ENCODE results near the gene FOSL1. TPM values are rescaled to one million over a fixed set of nuclear protein-coding genes. Genes with fewer than 3 reads are reported as not detected.
A peak's percentile ranks its signal among the peaks of the same experiment; 100 is the strongest.

Gene FOSL1
- total RNA-seq, 1 experiment from 2014 or later, result 125 TPM

DNA sequence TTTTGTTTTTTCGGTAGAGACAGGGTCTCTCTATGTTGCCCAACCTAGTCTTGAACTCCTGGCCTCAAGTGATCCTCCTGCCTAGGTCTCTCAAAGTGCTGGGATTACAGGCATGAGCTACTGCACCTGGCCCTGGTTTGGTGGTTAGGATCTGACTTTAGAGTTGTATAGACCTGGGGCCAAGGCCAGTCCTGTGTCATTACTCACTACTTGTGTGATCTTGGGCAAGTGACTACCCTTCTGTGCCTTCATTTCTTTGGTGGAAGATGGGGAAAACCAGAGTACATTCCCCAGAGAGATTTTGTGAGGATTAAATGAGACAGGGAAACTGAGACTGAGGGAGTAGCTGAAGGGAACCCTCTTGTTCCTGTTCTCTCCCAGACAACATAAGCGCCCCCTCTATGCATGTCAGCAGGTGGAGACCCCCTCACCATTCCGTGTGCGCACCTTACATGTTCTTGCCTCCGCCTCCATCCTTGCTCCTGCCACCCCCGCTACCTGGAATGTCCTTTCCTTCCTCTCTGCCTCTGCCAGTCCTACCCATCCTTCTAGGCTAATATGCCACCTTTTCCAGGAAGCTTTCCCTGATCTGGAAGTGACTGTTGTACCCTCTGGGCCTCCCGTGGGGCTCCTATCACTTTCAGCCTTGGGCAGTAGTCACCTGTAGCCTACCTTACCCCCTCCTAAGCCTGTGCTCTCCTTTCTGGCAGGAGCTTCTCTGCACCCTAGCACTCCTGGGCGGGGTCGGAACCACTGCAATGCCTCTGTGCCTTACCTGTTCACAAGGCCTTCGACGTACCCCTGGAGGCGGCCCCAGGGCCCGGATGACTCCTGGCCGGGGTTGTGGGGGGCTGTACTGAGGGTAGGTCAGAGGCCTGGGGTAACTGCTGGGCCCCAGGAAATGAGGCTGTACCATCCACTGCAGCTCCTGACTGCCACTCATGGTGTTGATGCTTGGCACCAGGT, 3.9 kb downstream of the FOSL1 start (continued):
- TF ChIP-seq, protein P1, sequence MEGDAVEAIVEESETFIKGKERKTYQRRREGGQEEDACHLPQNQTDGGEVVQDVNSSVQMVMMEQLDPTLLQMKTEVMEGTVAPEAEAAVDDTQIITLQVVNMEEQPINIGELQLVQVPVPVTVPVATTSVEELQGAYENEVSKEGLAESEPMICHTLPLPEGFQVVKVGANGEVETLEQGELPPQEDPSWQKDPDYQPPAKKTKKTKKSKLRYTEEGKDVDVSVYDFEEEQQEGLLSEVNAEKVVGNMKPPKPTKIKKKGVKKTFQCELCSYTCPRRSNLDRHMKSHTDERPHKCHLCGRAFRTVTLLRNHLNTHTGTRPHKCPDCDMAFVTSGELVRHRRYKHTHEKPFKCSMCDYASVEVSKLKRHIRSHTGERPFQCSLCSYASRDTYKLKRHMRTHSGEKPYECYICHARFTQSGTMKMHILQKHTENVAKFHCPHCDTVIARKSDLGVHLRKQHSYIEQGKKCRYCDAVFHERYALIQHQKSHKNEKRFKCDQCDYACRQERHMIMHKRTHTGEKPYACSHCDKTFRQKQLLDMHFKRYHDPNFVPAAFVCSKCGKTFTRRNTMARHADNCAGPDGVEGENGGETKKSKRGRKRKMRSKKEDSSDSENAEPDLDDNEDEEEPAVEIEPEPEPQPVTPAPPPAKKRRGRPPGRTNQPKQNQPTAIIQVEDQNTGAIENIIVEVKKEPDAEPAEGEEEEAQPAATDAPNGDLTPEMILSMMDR (IDR thresholded peaks at IDR 0.05 in 2 of 3, conservative IDR thresholded peaks at IDR 0.05 in 1 of 3; ENCODE audit: borderline replicate concordance in 1 of 3, insufficient read depth in 1 of 3, low read depth in 2 of 3, low read length in 2 of 3), result no peak
- TF ChIP-seq ATF3 (IDR thresholded peaks at IDR 0.05) (no peak), POLR2A (IDR thresholded peaks at IDR 0.05; ENCODE audit: borderline replicate concordance, extremely low read depth, insufficient read depth, insufficient read length) (no peak), EGR1 (IDR thresholded peaks at IDR 0.05; ENCODE audit: low read depth) (no peak)

GRCh38 chr11:65895482-65895981, 4.7 kb downstream of the FOSL1 start:
- ChIA-PET RAD21 (ENCODE audit: low non-redundant PET in 1 of 2, low total read pairs in 2 of 2, uncharacterized antibody in 2 of 2, unreplicated experiment in 2 of 2) (no interaction called here), CTCF (interaction anchor here (1.2 kb wide), 1 partner anchor 20 kb away, joined by 3 read pairs; no protein-coding TSS in a partner anchor), POLR2A (interaction anchor here (0.7 to 8.0 kb wide), 5 partner anchors 11 to 105 kb away, joined by 3 to 80 read pairs (median 6); no protein-coding TSS in a partner anchor)
- ATAC-seq (no peak), DNase-seq (ENCODE audit: low read depth, low spot score) (no peak)
- Histone ChIP-seq H3K4me3 (replicated peaks in 1 of 2; ENCODE audit: low read depth in 1 of 2, low read length in 2 of 2) (no peak overlapping the region), H3K4me2 (ENCODE audit: low read length) (peak overlapping the region; percentile 71), H3K79me2 (ENCODE audit: insufficient read depth, low read length) (peaks cover 88% of the 10 kb centered on the region), H2AFZ (ENCODE audit: low read depth, low read length, poor library complexity, severe bottlenecking) (no peak overlapping the region), H3K9me3 (ENCODE audit: control insufficient read depth in 1 of 2, insufficient read depth in 1 of 2, low read depth in 1 of 2, low read length in 2 of 2) (no peaks in the 10 kb centered on the region), H3K36me3 (ENCODE audit: control insufficient read depth in 1 of 2, insufficient read depth in 2 of 2, low read length in 2 of 2) (peaks cover 10 to 52% of the 10 kb centered on the region in 2 experiments; a peak in 3 of 4 replicates), H3K9me2 (ENCODE audit: insufficient read depth) (no peaks in the 10 kb centered on the region), H3K4me1 (ENCODE audit: control insufficient read depth in 1 of 2, insufficient read depth in 2 of 2, low read length in 2 of 2) (peaks cover 14 to 79% of the 10 kb centered on the region in 2 experiments), H3K27ac (ENCODE audit: low read depth, low read length) (peak overlapping the region; percentile 99), H4K20me1 (ENCODE audit: insufficient read depth) (peaks cover 31% of the 10 kb centered on the region; the same call in 1 of the 2 replicates), H3K9ac (ENCODE audit: low read length) (peak overlapping the region; percentile 99), H3K27me3 (ENCODE audit: insufficient read depth, low read length) (no peaks in the 10 kb centered on the region)
- intact Hi-C loops (cut with micrococcal nuclease), result no loop called here
- TF ChIP-seq MAX (IDR thresholded peaks at IDR 0.05), result no peak
- no peak for TF ChIP-seq SIN3A (IDR thresholded peaks at IDR 0.05; ENCODE audit: low read depth)
- no peak for TF ChIP-seq TCF7L2 (IDR thresholded peaks at IDR 0.05; ENCODE audit: borderline replicate concordance, extremely low read depth, insufficient read depth, insufficient read length)
- no peak for TF ChIP-seq ZNF274 (IDR thresholded peaks at IDR 0.05; ENCODE audit: low read depth, low read length)
- TF ChIP-seq FOSL1 (IDR thresholded peaks at IDR 0.05; ENCODE audit: low read depth), result no peak
- TF ChIP-seq EGR1 (IDR thresholded peaks at IDR 0.05; ENCODE audit: low read depth), result no peak
- no peak for TF ChIP-seq POLR2AphosphoS5 (IDR thresholded peaks at IDR 0.05; ENCODE audit: low read depth, low read length)
- TF ChIP-seq ZFX (IDR thresholded peaks at IDR 0.05), result no peak
- no peak for TF ChIP-seq CEBPB (IDR thresholded peaks at IDR 0.05; ENCODE audit: low read depth)
- TF ChIP-seq SRF (IDR thresholded peaks at IDR 0.05; ENCODE audit: low read depth), result no peak
- TF ChIP-seq EZH2phosphoT487 (IDR thresholded peaks at IDR 0.05; ENCODE audit: borderline replicate concordance), result no peak
- no peak for TF ChIP-seq SP1 (IDR thresholded peaks at IDR 0.05; ENCODE audit: low read depth)
- TF ChIP-seq, protein P1 (IDR thresholded peaks at IDR 0.05 in 2 of 3, conservative IDR thresholded peaks at IDR 0.05 in 1 of 3; ENCODE audit: borderline replicate concordance in 1 of 3, insufficient read depth in 1 of 3, low read depth in 2 of 3, low read length in 2 of 3), result no peak
- no peak for TF ChIP-seq CBX3 (IDR thresholded peaks at IDR 0.05; ENCODE audit: low read depth)
- no TSS peak for BruUV-seq (replicated peaks)
